ENCODE data around the gene ASIC4. TPM values are rescaled to one million over a fixed set of nuclear protein-coding genes. Genes with fewer than 3 reads are reported as not detected.

The ASIC4 gene
- total RNA-seq, 2 donors from 2014 or later: not detected

GRCh38 chr2:219527472-219527871 is 13.2 kb downstream of the ASIC4 start:
- H3K27ac ChIP-seq: no peak overlapping the region
- intact Hi-C loops (cut with DNase I): loop anchor here (5.0 kb wide), 2 partner anchors 50 to 120 kb away; no protein-coding TSS in a partner anchor
- no peak for TF ChIP-seq CTCF (IDR thresholded peaks at IDR 0.05)
- no peak for TF ChIP-seq POLR2A (IDR thresholded peaks at IDR 0.05)
- peaks cover 22% of the 10 kb centered on the region for H3K4me1 ChIP-seq
- no peaks in the 10 kb centered on the region for H3K9me3 ChIP-seq
- ATAC-seq (no peak), DNase-seq (no peak)
- 23 to 29% methylated on average over 5 of the region's 5 CpGs for WGBS, 2 donors
- peaks cover 0 to 30% of the 10 kb centered on the region in 2 donors for H3K27me3 ChIP-seq
- H3K4me3 ChIP-seq: no peak overlapping the region
- no peaks in the 10 kb centered on the region for H3K36me3 ChIP-seq (replicated peaks in 1 of 2; ENCODE audit: insufficient read depth in 1 of 2, low read depth in 2 of 2)

- H3K4me3 ChIP-seq: no peak overlapping the region
- DNase-seq (peak; percentile 81 to 86 (median 82)), ATAC-seq (peak; percentile 97)
- intact Hi-C loops (cut with DNase I): loop anchor here (5.0 kb wide), 1 partner anchor 33 kb away; the partner anchor contains the start of gene GMPPA
- peaks cover 14% of the 10 kb centered on the region for H3K4me1 ChIP-seq
- H3K9me3 ChIP-seq: no peaks in the 10 kb centered on the region
- no peaks in the 10 kb centered on the region for H3K36me3 ChIP-seq (replicated peaks in 1 of 2; ENCODE audit: insufficient read depth in 1 of 2, low read depth in 2 of 2)
- 13 to 35% methylated on average over 9 to 21 of the region's 21 CpGs for WGBS, 2 donors
- no peak overlapping the region for H3K27ac ChIP-seq
- peaks cover 0 to 16% of the 10 kb centered on the region in 2 donors for H3K27me3 ChIP-seq
- TF ChIP-seq POLR2A (IDR thresholded peaks at IDR 0.05) (no peak), CTCF (IDR thresholded peaks at IDR 0.05) (peak; percentile 92 to 99 (median 98))
Observed at GRCh38 chr2:219530048-219530963, 16.0 kb downstream of the ASIC4 start.

GRCh38 chr2:219531639-219532377 is 17.5 kb downstream of the ASIC4 start:
- Histone ChIP-seq H3K4me1 (peaks cover 13% of the 10 kb centered on the region), H3K27ac (no peak overlapping the region), H3K4me3 (no peak overlapping the region), H3K9me3 (no peaks in the 10 kb centered on the region), H3K27me3 (peaks cover 0 to 16% of the 10 kb centered on the region in 2 donors), H3K36me3 (replicated peaks in 1 of 2; ENCODE audit: insufficient read depth in 1 of 2, low read depth in 2 of 2) (no peaks in the 10 kb centered on the region)
- DNase-seq: no peak
- no peak for ATAC-seq
- WGBS, 2 donors: 45 to 67% methylated on average over 5 to 20 of the region's 20 CpGs
- TF ChIP-seq POLR2A (IDR thresholded peaks at IDR 0.05) (no peak), CTCF (IDR thresholded peaks at IDR 0.05) (no peak)
- intact Hi-C loops (cut with DNase I): loop anchor here (5.0 kb wide), 1 partner anchor 35 kb away; the partner anchor contains the start of gene GMPPA

GRCh38 chr2:219532378-219532649 is 18.0 kb downstream of the ASIC4 start:
- peaks cover 0 to 15% of the 10 kb centered on the region in 2 donors for H3K27me3 ChIP-seq
- DNase-seq: no peak

More at GRCh38 chr2:219532378-219532649, 18.0 kb downstream of the ASIC4 start:
- H3K27ac ChIP-seq: no peak overlapping the region
- ATAC-seq: no peak
- intact Hi-C loops (cut with DNase I): loop anchor here (5.0 kb wide), 1 partner anchor 35 kb away; the partner anchor contains the start of gene GMPPA
- H3K4me1 ChIP-seq: peaks cover 8% of the 10 kb centered on the region
- no peak for TF ChIP-seq POLR2A (IDR thresholded peaks at IDR 0.05)
- TF ChIP-seq CTCF (IDR thresholded peaks at IDR 0.05): no peak
- no peaks in the 10 kb centered on the region for H3K9me3 ChIP-seq
- 66 to 75% methylated on average over 7 to 8 of the region's 8 CpGs for WGBS, 2 donors
- no peak overlapping the region for H3K4me3 ChIP-seq
- no peaks in the 10 kb centered on the region for H3K36me3 ChIP-seq (replicated peaks in 1 of 2; ENCODE audit: insufficient read depth in 1 of 2, low read depth in 2 of 2)

All from body of pancreas (tissue), 4 donors.